NCI-H2196 treated with DMSO at 0.1 percent for 48 hours (cell line): ENCODE results near the gene IRF5.

Experiments
- DNase-seq: peaks from one replicate; lab custom pipeline; 2025; ENCODE audit not compliant: unreplicated experiment; lab: John Stamatoyannopoulos, UW

Gene IRF5, protein sequence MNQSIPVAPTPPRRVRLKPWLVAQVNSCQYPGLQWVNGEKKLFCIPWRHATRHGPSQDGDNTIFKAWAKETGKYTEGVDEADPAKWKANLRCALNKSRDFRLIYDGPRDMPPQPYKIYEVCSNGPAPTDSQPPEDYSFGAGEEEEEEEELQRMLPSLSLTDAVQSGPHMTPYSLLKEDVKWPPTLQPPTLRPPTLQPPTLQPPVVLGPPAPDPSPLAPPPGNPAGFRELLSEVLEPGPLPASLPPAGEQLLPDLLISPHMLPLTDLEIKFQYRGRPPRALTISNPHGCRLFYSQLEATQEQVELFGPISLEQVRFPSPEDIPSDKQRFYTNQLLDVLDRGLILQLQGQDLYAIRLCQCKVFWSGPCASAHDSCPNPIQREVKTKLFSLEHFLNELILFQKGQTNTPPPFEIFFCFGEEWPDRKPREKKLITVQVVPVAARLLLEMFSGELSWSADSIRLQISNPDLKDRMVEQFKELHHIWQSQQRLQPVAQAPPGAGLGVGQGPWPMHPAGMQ

DNA sequence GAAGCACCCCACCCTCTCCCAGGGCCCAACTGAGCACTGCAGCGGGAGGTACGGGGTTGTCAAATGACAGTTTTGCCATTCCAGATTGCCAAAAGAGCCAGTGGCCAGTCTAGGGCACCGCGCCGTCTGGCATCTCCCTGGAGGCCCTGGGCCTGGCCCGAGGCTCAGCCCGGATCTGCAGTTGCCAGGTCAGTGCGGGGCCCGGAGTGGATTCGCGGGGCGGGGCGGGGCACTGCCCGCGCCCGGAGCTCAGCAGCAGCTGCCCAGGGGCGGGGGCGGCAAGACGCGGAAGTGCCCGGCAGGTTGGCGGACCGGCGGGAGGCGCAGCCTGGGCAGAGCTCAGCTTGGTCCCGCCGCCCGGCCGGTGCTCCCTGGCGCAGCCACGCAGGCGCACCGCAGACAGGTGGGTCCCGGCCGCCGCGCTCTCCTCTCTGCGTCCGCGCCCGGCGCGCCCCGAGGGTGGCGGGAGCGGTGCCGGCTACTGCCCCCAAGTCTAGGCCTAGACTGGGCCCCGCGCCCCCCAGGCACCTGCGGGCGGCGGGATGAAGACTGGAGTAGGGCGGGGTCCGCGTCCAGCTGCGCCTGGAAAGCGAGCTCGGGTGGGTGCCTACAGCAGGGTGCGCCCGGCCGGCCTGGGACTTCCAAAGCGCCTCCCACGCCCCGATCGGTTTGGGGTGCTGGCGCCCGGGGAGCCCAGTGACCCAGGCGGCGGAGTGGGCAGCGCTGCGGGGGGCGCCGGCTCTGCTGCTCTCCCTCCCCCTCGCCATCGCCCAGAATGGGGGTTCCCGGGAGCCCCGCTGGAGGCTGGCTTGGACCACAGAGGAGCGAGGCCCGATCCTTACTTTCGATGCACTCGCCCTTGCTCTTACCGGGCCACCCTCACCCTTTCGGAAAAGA is at the start of gene IRF5:
Gene IRF5 (plus strand): TSS at position 281 of the 897 bp plus-strand sequence. CDS start 4,155 bp downstream, outside the sequence.
- DNase-seq = peak; percentile 41

DNA sequence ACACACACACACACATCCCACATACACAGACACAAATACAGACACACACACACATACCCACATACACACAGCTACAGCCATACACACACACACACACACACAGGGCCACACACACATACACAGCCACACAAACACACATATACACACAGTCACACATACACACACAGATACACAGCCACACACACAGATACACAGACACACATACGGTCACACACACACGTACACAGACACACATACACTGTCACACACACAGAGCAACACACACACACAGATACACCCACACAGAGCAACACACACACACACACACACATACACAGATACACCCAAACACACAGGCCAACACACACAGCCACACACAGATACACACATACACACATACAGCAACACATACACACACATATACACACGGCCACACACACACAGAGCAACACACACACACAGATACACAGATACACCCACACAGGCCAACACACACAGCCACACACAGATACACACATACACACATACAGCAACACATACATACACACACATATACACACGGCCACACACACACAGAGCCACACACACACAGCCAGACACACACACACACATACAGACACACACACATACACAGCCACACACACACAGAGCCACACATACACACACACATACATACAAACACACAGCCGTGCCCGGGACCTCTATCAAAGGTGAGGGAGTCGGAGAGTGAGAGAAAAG is 49.5 kb upstream of the IRF5 start:
- DNase-seq = no peak

DNA sequence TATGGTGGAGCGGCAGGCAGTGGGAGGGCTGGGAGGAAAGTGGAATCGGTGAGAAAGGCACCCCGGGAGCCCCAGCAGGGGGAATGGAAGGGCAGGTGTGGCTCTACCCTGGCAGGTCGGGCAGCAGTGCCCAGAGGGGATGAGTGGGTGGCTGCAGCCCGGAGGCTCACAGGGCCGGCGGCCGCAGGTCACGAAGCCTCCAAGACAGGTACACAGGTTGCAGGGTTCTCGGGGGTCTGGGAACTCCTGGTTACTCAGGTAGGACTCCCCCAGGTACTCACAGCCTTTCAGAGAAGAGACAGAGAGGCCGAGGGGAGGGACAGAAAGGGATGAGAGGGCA is 49.0 kb upstream of the IRF5 start:
- no peak for DNase-seq

DNA sequence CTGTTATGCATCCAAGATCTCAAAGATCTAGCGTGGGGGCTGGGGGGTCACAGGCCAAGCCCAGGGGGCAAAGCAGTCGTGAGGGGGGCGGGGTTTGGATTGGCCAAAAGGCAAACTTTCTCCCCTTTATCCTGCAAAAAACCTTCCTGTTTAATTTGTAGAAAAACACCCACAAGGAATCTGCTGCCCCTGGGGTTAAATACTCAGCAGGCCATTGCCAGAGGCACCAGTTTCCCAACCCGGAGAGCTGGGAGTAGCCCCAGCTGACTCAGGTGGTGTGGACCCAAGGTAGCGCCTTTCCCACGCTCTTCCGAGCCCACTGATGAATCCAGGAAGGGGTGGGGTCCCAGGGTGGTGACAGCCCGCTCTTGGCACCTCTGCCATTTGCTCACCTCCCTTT is 48.6 kb upstream of the IRF5 start:
- DNase-seq = no peak

DNA sequence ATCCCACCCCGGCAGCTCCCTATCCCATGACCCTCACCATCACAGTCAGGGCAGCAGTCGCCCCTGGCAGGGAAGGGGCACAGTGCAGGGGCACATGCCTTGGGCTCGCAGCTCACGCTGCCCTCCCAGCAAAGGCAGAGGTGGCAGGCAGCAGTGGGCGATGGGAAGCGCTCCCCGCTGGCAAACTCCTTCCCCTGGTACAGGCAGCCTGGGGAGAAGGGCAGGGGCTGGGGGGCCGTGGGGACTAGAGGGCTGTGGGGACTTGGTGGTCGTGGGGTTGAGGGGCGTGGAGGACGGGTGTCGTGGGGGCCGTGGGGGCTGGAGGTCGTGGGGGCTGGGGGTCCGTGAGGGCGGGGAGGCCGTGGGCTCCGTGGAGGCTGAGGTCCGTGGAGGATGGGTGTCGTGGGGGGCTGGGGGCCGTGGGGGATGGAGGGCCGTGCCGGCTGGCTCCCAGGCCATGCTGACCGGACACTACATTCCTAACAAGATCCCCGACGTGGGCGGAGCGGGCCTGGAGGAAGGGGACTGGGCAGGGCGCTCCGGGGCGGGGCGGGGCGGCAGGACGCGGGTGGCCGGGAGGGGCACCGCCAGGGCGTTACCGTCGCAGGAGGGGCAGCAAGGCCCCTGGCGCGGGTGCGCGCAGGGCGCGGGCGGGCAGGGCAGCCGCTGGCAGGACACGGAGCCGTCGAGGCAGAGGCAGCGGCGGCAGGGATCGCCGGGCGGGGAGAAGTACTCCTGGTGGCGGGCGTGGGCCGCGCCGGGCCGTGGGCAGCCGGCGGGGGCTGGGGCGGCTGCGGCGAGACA is 47.2 kb upstream of the IRF5 start:
- no peak for DNase-seq

DNA sequence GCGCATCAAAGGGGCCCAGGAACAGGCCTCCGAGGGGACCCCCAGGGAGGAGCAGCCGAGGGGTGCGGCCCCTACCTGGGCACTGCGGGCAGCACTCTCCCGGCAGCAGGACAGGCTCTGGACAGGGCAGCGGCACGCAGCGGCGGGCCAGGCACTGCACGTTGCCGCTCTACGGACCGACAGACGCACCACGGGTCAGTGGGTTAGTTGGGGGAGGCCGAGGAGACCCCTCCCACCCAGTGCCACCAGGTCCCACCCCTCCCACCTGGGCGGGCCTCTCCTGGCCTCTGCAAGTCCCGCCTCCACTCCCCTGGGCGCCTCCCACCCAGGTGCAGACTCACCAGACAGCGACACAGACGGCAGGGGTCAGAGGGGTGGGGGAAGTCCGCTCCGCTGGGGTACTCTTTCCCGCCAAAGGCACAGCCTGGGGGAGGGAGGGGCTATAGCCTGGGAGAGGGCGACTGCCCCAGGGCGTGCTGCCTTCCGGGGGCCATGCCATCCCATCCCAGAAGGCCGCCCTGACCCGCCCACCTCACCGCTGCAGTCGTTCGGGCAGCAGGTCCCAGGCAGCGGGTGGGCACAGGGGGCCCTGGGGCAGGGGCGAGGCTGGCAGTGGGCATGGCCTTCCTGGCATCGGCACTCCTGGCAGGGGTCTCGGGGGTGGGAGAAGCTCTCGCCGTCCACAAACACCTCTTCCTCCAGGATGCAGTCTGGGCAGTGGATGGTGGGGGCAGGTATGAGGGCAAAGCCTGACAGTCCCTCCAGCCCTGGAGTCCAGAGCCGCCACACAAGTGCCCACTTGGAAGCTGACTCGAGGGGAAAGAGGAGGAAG is 46.4 kb upstream of the IRF5 start:
- DNase-seq = no peak

DNA sequence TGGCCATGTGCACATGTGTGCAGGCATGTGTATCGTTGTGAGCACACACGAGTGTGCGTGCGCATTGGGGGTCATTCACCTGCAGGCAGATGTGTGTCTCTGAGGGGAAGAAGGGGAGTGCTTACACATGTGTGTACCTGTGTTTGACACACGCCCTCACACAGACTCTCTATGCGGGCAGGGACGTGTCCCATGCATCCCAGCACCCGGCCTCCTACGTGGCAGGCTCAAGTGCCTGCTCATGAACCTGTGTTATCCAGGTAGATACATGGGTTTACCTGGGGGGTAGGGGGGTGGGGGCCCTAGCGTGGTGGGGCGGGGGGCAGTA is 45.8 kb upstream of the IRF5 start:
- DNase-seq = no peak

DNA sequence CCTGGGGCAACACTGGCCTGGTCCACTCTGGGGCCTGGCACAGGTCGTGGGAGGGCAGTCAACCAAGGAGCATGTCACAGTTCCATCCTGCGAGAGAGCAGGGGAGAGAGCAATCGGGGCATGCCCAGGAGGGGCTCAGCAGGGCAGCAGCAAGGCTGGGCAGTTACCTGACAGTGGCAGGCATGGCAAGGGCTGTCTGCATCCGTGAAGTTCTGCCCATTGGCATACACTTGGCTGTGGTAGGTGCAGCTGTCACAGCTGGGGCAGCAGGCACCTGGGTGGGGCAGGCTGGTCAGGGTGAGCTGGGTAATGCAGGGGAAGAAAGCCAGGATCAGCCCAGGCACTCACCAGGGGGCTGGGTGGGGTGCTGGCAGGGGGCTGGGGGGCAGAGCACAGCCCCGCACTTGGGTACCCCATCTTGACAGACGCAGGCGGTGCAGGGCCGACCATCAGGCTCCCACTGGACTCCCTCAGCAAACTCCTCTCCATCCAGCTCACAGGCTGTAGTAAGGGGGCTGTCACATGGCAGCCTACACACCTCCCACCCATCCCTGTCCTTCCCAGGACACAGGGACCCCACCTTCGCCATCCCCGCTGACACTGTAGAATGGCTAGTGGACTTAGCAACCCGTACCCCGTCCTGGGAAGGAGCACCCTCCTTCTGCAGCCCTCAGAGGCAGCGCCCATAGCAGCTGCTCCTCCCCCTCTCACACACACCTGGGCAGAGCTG is 45.0 kb upstream of the IRF5 start:
- no peak for DNase-seq

DNA sequence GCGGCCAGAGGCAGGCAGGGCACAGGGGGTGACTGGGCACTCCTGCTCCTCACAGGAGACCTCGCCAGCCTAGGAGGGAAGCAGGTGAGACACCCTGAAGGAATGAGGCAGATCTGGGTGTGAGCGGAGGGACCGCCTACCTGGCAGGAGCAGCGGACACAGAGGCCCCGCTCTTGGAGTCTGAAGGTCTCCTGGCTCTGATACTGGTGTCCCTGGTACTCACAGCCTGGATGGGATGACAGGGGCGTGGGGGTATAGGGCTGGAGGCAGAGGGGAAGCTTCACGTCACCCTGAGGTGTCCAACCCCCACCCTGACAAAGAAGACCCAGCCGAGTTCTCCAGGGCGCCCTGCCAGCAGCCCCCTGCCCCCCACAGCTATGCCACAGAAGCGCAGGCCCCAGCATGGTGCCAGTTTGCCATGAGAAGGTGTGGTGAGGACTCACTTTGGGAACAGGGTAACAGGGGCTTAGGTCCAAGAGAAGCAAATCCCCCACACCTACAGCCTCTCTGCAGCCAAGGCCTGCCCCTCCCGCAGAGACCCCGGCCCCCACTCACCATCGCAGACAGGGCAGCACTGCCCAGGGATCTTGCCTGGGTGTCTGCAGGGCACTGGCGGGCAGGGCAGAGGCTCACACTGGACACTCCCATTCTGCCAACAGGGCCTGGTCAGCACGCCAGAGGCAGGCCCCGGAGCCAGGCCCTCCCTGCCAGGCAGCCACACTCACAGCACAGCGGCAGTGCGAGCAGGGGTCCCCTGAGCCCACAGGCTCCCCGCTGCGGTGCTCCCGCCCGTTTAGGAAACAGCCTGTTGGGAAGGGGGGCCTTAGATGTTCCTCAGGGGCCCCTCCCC is 44.3 kb upstream of the IRF5 start:
- DNase-seq = no peak

DNA sequence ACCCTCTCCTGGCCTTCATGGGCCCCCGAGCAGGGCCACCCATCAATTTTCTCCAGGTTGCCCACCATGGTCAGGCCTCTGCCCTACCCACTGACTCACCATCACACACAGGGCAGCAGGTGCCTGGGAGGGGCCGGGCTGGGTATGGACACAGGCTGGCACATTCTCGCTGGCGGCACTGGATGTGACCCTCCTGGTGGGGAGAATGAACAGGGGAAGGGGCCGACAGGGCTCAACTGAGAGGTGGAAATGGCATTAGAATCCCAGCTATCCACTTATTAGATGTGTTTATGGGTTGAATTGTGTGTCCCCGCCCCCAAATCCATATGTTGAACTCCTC is 43.7 kb upstream of the IRF5 start:
- no peak for DNase-seq

DNA sequence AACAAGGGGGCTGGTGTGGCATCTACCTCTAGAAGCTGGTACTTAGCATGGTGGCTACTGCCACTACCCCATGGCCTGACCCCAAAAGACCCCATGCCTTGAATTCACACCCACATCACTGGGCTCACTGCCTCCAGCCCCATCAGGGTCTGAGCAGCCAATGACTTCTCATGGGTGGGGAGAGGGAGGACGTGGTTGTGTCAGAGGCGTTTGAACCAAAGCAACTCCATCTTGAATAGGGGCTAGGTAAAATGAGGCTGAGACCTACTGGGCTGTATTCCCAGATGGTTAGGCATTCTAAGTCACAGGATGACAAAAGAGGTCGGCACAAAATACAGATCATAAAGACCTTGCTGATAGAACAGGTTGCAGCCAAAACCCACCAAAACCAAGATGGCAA is 42.4 kb upstream of the IRF5 start:
- no peak for DNase-seq

DNA sequence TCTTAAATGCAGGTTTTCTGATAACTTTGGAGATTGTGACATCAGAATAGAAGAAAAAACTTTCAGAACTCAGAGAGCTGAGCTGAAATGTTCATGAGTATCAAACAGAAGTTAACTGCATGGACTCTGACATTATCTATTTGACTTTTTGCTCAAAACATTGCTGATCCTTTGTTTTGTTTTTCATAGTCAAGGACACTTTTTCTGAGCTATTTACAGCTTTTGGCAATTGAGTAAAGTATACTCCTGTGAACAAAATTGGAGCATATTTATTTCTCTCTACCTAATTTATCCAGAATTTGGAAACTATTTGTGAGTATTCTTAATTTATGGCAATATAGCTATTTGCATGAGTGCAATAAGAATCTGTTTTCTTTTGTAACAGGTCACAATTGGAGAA is 38.3 kb upstream of the IRF5 start:
- no peak for DNase-seq

DNA sequence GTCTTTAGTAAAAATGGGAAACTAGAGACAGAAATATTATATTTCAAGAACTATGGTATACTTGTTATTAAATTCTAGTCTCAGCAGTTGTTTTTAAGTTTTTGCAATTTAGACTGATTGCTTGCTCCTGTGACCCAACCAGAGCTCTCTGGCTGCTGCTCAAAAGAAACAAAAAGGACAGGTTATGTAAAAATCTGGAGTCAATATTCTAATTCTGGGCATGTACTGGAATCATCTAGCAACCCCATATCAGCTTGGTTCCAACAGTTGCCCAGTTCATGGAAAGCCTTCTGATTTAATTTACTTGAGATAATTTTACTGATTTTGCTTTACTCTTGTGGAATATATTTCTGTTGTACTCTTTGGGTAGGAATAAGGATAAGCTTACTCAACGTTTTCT is 37.5 kb upstream of the IRF5 start:
- DNase-seq = no peak

DNA sequence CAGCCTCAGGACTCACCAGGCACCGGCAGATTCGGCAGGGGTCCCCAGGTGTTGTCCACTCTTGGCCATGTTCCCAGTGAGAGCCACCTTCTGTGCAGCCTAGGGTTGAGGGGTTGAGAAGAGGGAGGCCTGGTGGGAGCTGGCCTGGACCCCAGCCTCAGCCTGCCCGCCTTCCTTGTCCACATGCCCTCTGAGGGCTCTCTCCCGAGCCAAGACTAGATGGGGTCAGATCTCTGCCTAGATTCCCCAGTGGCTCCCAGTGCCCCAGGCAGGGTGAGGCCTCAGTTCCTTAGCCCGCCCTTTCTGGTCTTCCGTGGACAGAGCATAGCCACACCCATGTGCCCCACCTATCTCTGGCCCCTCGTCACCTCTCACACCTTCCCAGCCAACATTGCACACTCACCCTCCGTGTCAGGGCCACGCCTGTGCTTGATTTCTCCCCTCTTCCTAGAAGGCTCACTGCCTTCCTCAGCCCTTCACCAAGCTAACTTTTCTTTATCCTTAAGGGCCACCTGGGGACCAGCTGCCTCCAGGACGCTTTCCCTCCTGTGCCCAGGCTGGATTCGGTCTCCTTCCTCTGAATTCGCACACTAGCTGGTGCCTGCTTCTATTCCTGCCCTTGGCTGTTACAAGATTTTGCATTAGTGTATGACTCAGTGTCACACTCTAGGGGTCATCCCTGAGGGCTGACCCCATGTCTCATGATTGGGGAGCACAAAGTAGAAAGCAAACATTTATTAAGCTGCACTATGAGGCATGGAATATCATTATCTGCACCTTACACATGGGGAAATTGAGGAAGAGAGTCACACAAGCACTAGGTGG is 34.8 kb upstream of the IRF5 start:
- no peak for DNase-seq

DNA sequence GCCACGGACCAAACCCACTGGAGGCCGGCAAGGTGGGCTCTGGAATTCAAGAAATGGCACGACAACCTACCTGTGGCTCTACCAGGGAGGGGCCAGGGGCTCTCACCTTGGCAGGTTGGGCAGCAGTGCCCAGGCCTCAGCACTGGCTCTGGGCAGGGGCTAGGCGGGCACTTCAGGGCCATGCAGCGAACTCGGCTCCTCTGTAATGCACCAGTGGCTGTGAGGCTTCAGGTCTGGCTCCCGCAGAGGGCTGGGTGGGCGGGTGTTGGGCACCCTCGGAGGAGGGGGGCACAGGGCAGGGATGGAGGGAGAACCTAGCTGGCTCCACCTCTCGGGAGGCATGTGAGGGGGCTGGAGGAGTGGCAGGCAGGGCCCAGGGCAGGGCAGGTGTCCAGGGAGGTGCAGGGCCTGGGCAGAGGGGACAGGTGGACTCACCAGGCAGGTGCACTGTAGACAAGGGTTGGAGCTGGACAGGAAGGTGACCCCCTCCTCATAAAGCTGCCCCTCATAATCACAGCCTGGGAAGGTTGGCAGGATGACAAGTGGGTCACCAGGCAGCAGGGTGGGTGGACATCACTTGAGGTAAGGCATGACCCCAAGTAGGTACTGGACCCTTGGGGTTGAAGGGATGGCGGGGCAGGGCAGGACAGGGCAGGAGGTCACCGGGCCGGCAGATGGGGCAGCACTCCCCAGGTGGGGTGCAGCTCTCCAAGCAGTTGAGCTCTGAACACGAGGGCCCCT is 33.9 kb upstream of the IRF5 start:
- DNase-seq = no peak

DNA sequence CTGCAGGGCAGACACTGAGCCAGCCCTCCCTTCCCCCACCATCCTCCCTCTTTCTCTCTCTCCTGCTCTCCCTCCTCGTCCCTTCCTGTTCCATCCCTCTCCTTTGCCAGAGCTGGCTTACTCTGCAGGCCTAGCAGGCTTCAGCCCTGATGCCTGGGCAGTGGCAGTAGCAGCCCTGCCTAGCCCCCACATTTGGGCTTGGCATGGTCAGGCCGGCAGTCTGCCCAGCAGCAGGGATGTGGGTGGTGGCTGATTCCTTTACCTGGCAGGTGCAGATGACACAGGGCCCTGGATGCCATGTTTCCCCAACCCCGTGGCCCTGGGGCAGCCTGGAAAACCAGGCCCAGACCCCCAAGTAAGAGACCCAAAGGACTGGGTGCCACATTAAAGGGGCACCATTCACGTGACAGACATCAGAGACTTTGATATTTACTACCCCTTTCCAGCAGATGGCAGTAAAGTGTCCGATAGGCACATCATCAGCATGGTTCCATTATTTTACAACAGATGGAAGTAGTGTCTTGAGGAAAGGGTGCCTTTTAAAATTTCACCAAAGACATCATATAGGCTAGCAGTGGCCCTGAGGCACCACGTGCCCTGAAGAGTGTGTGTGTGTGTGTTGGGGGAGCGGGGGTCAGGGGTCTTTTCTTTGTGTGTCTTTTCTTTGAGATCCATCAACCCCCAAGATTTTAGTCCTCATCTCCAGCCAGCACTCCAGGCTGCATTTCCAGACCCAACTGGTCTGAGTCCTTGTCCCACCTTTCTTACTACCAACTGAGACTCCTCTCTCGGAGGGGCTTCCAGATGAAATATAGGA is 33.1 kb upstream of the IRF5 start:
- peak; percentile 10 for DNase-seq
